Measurements from ENCODE around the gene ANTXR1.

GRCh38 chr2:69081757-69082156, 68.8 kb downstream of the ANTXR1 start:
- TF ChIP-seq CTCF (optimal IDR thresholded peaks at IDR 0.05 in 1 of 3, IDR thresholded peaks at IDR 0.05 in 1 of 3, conservative IDR thresholded peaks at IDR 0.05 in 1 of 3; ENCODE audit: extremely low read depth in 1 of 3, insufficient read depth in 2 of 3, low read length in 3 of 3), result no peak
- no peak for TF ChIP-seq EZH2 (IDR thresholded peaks at IDR 0.05; ENCODE audit: low read length)

Measured in keratinocyte (primary cell).